ENCODE results near the gene CEP135.

Gene CEP135

DNA sequence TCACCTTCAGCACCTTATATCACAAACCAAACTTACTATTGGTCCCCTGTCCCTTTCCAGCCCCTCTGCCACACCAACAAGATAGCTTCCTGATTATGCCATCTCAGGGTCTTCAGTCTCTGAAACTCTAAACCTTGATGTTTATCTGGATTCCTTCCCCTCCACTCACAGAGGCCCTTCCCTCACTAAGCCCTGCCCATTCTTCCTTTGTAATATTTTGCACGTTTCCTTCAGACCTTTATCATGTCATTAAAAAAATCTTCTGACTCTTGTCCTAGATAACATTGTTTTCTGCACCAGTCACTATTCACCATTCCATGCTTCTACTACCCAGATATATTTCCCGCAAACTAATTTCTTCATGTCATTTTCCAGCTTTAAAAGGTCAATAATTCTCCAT lies 17.7 kb upstream of the CEP135 start:
- TF ChIP-seq, protein P1, sequence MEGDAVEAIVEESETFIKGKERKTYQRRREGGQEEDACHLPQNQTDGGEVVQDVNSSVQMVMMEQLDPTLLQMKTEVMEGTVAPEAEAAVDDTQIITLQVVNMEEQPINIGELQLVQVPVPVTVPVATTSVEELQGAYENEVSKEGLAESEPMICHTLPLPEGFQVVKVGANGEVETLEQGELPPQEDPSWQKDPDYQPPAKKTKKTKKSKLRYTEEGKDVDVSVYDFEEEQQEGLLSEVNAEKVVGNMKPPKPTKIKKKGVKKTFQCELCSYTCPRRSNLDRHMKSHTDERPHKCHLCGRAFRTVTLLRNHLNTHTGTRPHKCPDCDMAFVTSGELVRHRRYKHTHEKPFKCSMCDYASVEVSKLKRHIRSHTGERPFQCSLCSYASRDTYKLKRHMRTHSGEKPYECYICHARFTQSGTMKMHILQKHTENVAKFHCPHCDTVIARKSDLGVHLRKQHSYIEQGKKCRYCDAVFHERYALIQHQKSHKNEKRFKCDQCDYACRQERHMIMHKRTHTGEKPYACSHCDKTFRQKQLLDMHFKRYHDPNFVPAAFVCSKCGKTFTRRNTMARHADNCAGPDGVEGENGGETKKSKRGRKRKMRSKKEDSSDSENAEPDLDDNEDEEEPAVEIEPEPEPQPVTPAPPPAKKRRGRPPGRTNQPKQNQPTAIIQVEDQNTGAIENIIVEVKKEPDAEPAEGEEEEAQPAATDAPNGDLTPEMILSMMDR (IDR thresholded peaks at IDR 0.05), result no peak

DNA sequence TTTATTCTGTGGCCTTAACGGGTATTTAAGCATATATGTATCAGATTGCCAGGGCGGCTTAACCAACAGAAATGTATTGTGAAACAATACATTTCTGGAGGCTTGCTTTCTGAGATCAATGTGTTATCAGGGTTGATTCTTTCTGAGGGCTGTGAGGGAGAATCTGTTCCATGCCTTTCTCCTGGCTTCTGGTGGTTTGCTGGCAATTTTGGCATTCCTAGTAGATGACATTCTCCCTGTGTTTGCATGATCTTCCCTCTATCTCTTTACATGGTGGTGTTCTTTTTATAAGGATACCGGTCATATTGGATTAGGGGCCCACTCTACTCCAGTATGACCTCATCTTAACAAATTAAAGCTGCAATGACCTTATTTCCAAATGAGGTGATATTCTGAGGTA lies 16.9 kb upstream of the CEP135 start:
- TF ChIP-seq, protein P1 (IDR thresholded peaks at IDR 0.05), result no peak

DNA sequence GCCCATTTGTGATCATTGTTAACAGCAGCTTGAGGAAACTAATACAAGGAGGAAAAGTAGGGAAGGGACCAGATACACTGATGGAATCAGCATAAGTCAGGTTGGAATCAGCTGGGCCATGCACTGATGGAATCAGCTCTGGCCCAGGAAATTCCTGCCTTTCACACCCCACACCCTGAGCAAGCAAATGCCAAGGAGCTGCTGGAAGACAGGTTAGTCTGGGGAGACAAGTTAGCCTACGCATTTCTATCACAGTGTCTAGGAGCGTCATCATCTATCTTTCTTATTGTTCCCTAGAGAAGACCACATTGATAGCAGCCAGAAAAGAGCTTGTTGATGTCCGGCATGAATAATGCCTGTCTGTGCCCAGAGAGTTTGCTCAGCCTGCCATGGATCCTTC lies 16.2 kb upstream of the CEP135 start:
- TF ChIP-seq, protein P1 (IDR thresholded peaks at IDR 0.05), result no peak

DNA sequence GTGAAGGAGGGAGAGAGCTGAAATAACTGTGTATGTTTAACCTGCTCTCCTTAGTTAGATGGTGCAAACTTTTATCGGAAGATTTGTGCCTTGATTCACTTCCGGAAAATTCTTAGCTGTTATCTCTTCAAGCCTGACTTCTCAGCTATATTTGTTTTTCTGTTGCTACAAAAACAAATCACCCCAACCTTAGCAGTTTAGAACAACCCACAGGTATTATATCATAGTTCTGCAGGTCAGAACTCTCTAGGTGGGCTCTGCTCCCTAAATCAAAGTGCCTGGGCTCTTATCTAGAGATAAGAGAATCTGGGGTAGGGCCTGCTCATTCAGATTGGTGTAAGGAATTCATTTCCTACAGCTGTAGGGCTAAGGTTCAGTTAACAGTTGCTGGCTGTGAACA lies 15.1 kb upstream of the CEP135 start:
- TF ChIP-seq, protein P1 (IDR thresholded peaks at IDR 0.05), result no peak

DNA sequence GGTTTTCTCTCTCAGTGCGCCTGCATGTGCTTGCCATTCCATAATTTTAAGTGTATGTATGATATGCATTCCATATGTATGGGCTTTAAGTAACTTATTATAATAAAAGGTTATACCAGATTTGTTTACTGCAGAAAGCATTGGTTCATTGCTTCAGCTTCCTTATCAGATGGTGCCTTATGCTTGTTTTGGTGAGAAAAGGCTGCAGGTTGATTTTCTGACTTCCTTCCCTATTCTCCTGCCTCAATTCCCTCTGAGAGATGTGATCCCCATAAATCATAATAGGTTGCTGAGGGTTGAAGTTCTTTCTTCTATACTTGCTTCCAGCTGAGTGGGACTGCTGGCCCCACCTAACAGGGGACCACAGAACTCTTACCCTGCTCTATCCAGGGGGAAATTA lies 10.3 kb upstream of the CEP135 start:
- TF ChIP-seq, protein P1 (IDR thresholded peaks at IDR 0.05), result no peak

DNA sequence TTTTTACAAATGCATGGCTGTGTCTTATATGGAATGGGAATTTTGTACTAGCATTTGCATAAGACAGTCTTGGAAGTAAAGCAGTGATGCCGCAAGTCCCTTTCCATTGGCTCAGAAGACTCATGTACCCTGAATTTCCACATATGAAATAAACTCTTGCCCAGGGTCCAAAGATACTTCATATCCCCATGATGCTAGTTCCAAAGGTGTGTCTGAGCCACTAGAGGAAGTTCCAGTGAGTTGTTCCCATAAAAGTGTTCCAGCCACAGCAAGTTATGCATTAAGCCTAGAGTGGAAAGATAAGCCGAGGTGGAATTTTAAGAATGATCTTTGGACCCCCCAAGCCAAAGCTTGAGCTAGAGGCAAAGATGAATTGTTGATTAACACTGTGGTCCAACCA lies 9.3 kb upstream of the CEP135 start:
- TF ChIP-seq, protein P1 (IDR thresholded peaks at IDR 0.05), result no peak

DNA sequence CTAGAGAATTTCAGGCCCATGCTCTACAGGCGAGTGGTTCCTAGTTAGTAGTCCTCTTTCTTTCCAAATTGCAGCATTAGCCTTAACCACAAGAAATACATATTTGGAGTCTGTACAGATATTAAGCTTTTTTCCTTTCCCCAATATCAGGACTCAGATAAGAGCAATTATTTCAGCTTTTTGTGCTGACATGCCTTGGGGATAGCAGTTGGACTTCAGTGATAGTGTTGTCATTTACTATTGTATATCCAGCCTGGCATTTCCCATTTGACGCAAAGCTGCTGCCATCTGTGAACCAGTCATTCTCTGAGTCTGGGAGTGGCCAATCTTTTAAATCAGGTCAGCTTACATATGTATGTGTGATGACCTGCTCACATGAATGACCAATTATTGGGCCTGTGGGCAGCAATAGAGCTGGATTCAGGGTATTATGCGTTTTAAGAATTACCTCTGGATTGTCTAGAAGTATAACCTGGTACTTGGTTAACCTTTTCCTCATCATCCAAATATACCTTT lies 6.8 kb upstream of the CEP135 start:
- TF ChIP-seq, protein P1 (IDR thresholded peaks at IDR 0.05), result no peak

DNA sequence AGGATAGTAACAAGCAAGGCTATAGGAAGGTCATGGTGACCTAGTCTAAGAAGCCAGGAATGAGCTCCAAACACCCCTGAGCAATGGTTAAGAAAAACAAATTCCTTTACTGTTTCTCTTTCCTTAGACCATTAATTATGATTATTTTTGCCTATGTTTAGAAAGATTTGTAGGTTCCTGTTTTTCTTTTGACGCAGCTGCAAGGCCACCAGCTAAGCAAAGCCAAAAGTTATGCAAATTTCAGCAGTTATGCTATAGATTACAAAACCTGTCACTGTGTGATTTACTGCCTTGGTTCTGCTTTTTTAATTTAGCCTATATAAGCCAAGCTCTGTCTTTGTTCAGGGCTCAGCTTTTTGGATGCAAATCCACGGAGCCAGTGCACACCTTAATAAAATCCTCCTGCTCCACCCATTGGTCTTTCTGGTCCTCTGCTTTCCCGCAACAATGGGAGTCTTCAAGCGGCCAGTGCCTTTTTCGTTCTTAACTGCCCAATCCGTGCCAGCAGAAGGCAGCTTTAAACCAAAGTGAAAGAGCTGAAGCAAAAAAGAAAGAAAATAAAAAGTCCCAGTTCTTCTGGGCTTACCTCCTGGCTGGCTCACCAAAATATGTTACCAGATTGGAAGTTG lies 1.4 kb upstream of the CEP135 start:
- TF ChIP-seq, protein P1 (IDR thresholded peaks at IDR 0.05), result no peak

Measured in LNCAP (cell line).